Thyroid gland (tissue), 4 donors: ENCODE results near the gene GTF2A1.

Source experiments
- CTCF ChIP-seq, 6 experiments: fragments of 200-600 bp in 3 of 6; fragments of 450-650 bp in 3 of 6; sonication (generic) in 3 of 6; IDR thresholded peaks; one replicate each; pipeline ENCODE4 v1.5.1; 2016 to 2019; ENCODE audit warnings: antibody characterized with exemption in 6 of 6, mild to moderate bottlenecking in 2 of 6, inconsistent platforms in 1 of 6, moderate library complexity in 1 of 6
- POLR2A ChIP-seq, 2 donors: fragments of 450-650 bp; IDR thresholded peaks; one replicate each; pipeline ENCODE4 v1.6.1; 2017; ENCODE audit warnings: antibody characterized with exemption in 2 of 2, mild to moderate bottlenecking in 2 of 2, moderate library complexity in 1 of 2

DNA sequence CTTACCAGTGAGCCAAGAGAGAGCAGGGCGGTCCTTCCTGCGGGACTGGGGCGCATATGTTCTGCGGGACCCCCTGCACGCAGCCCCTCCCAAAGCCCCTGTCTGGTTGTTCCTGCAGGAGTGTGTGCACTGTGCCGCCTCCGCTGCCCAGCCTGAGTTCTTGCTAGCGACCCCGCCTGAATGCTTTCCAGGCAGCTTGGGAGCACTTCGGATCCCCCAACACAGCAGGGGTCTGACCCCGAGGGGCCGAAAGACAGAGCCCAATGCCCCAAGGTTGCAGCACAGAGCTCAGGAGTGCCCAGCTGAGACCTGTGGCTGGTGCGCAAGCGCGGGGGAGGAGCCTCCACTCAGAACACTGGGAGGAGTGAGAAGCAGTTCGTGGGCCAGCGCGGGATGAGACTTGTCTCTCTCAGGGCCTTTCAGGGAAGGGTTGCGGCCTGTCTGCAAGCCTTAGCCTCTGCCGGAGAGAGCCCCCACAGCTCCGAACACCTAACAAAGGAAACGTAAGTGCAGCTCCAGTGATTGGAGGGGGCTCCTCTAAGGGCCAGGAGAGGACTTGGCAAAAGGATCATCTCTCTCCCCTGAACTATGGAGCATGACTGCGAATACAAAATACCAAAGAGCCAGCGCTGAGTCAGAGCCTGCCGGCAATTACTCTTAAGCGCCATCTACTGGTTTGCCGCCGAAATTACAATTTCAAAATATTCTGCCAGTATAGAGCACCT is 50.5 kb downstream of the GTF2A1 start:
- TF ChIP-seq CTCF (IDR thresholded peaks at IDR 0.05) (peak; percentile 84 to 96 (median 90)), POLR2A (IDR thresholded peaks at IDR 0.05) (peak; percentile 56 to 97)
